HG03460 (cell line): ENCODE data around the gene ASCC3.
A peak's percentile ranks its signal among the peaks of the same experiment; 100 is the strongest.
"Not testable (repeated sequence)": the region's sequence is repeated elsewhere in the genome, so short reads cannot be mapped to it uniquely, and the experiment has no call there.

Experiments
- ATAC-seq: cut with Tn5 transposase; IDR thresholded peaks from one replicate; pipeline ENCODE4 v1.9.1; 2021; ENCODE audit not compliant: unreplicated experiment

The ASCC3 gene

GRCh38 chr6:100670056-100670455 is 211.1 kb downstream of the ASCC3 start:
- ATAC-seq, result no peak

- ATAC-seq, result peak; percentile 98
Observed at GRCh38 chr6:100665041-100665380, 216.1 kb downstream of the ASCC3 start.

- peak; percentile 35 for ATAC-seq
Observed at GRCh38 chr6:100664274-100665040, 216.7 kb downstream of the ASCC3 start.

- ATAC-seq, result no peak
Observed at GRCh38 chr6:100663219-100663863, 217.8 kb downstream of the ASCC3 start.

GRCh38 chr6:100662264-100662663 is 218.9 kb downstream of the ASCC3 start:
- no peak for ATAC-seq

- no peak for ATAC-seq
Observed at GRCh38 chr6:100658486-100658885, 222.6 kb downstream of the ASCC3 start.

- no peak for ATAC-seq
Observed at GRCh38 chr6:100657678-100658330, 223.3 kb downstream of the ASCC3 start.

- not testable (repeated sequence) for ATAC-seq
Observed at GRCh38 chr6:100641147-100641546, 240.0 kb downstream of the ASCC3 start.

- ATAC-seq, result no peak
Observed at GRCh38 chr6:100633096-100633777, 247.9 kb downstream of the ASCC3 start.

GRCh38 chr6:100630536-100630935 is 250.6 kb downstream of the ASCC3 start:
- no peak for ATAC-seq

- no peak for ATAC-seq
Observed at GRCh38 chr6:100627911-100628758, 253.0 kb downstream of the ASCC3 start.

GRCh38 chr6:100626721-100627120 is 254.4 kb downstream of the ASCC3 start:
- ATAC-seq, result no peak

GRCh38 chr6:100622907-100623692 is 258.0 kb downstream of the ASCC3 start:
- no peak for ATAC-seq

GRCh38 chr6:100620085-100620840 is 260.9 kb downstream of the ASCC3 start:
- no peak for ATAC-seq

GRCh38 chr6:100618351-100618671 is 262.8 kb downstream of the ASCC3 start:
- no peak for ATAC-seq

- peak; percentile 64 for ATAC-seq
Observed at GRCh38 chr6:100617633-100618350, 263.3 kb downstream of the ASCC3 start.

- no peak for ATAC-seq
Observed at GRCh38 chr6:100614933-100615332, 266.2 kb downstream of the ASCC3 start.

GRCh38 chr6:100614386-100614785 is 266.7 kb downstream of the ASCC3 start:
- no peak for ATAC-seq

- ATAC-seq, result no peak
Observed at GRCh38 chr6:100613656-100614055, 267.5 kb downstream of the ASCC3 start.
